ENCODE results near the gene GRIK4. TPM values are rescaled to one million over a fixed set of nuclear protein-coding genes. Genes with fewer than 3 reads are reported as not detected.

GRIK4 gene
- total and polyA plus RNA-seq, 4 donors: 0.05 to 0.25 (median 0.06) TPM; not detected in 1

- TF ChIP-seq REST (IDR thresholded peaks at IDR 0.05): no peak
- no peak for TF ChIP-seq TAF1 (conservative IDR thresholded peaks at IDR 0.05)
- no peak for TF ChIP-seq HNF4A (conservative IDR thresholded peaks at IDR 0.05)
- no peak for TF ChIP-seq HNF4G (IDR thresholded peaks at IDR 0.05)
- no peak for TF ChIP-seq RXRA (IDR thresholded peaks at IDR 0.05)
These were observed 412.4 kb downstream of the GRIK4 start (continued) for GRCh38 chr11:120923866-120924508.

GRCh38 chr11:120925944-120926343 lies 414.4 kb downstream of the GRIK4 start:
- WGBS: 93% methylated on average over 2 of the region's 2 CpGs
- H3K9ac ChIP-seq (ENCODE audit: low read depth in 1 of 2, low read length in 2 of 2): no peak overlapping the region
- no peaks in the 10 kb centered on the region for H3K36me3 ChIP-seq (ENCODE audit: control insufficient read depth in 4 of 4, insufficient read depth in 3 of 4, low read depth in 1 of 4, low read length in 3 of 4)
- TF ChIP-seq ZBTB33 (IDR thresholded peaks at IDR 0.05) (no peak), EGR1 (IDR thresholded peaks at IDR 0.05; ENCODE audit: low read depth in 2 of 2) (no peak), RAD21 (IDR thresholded peaks at IDR 0.05) (no peak), YY1 (IDR thresholded peaks at IDR 0.05) (no peak), NR2F2 (IDR thresholded peaks at IDR 0.05) (no peak), FOXA2 (IDR thresholded peaks at IDR 0.05) (no peak), GABPA (IDR thresholded peaks at IDR 0.05 in 1 of 2, conservative IDR thresholded peaks at IDR 0.05 in 1 of 2) (no peak), RXRA (IDR thresholded peaks at IDR 0.05) (no peak), HNF4G (IDR thresholded peaks at IDR 0.05) (no peak), FOXA1 (IDR thresholded peaks at IDR 0.05) (no peak), MAX (IDR thresholded peaks at IDR 0.05) (no peak), REST (IDR thresholded peaks at IDR 0.05) (no peak), ATF3 (IDR thresholded peaks at IDR 0.05) (no peak), TAF1 (conservative IDR thresholded peaks at IDR 0.05) (no peak), JUND (IDR thresholded peaks at IDR 0.05) (no peak), HNF4A (conservative IDR thresholded peaks at IDR 0.05) (no peak)
- no peak for DNase-seq (ENCODE audit: low spot score)
- H3K9me3 ChIP-seq (ENCODE audit: control insufficient read depth in 4 of 4, low read length in 3 of 4): no peaks in the 10 kb centered on the region
- H3K4me3 ChIP-seq (ENCODE audit: low read depth in 1 of 3, low read length in 3 of 3): no peak overlapping the region
- no peaks in the 10 kb centered on the region for H3K4me1 ChIP-seq (ENCODE audit: control insufficient read depth in 4 of 4, insufficient read depth in 4 of 4, low read length in 3 of 4)
- no peaks in the 10 kb centered on the region for H3K27me3 ChIP-seq (ENCODE audit: control insufficient read depth in 4 of 4, insufficient read depth in 4 of 4, low read length in 3 of 4)
- no peak overlapping the region for H3K27ac ChIP-seq (ENCODE audit: low read depth in 1 of 2, low read length in 2 of 2)

Measured in liver (tissue), 9 donors.